Epithelial cell of prostate (primary cell): Measurements from ENCODE around the gene ABCB9.

Experiments
- DNase-seq: peaks from one replicate; pipeline ENCODE4 v3.0.0-alpha.2; 2011; ENCODE audit warnings: low read depth, low spot score
- H3K27ac ChIP-seq: fragments of 450-650 bp; 2 replicates; pipeline ENCODE4 v1.5.1; 2017; ENCODE audit warnings: mild to moderate bottlenecking

ABCB9 gene

DNA sequence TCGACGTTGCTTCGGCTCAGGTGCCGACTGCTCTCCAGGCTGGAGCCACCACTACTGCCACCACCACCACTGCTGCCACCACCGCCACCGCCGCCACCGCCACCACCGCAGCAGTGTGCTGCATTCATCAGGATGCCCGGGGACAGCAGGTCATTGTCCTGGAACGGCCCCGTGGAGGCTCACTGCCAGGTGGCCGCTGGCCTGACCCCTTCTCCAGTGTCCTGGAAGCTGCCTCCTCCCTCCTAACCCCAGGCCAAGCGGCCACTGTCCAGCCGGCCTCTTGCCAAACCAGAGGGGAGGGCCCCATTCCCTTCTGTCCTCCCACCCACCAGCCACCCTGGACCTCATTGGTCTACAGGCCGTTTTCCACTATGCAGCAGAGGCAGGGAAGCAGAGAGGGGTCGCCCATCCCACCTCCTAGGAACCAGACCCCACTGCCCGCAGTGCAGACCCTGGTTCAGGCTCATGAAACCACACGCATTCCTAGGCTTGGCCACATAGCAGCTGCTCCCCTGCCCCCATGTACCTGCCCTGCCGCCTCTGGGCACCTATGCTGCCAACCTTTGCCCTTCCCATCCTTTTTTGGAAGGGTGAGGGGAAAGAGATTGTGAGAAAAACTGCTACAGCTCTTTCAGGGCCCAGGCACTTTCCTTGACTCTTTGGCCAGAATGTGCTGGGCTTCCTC is 29.4 kb upstream of the ABCB9 start:
- DNase-seq: no peak
- no peak overlapping the region for H3K27ac ChIP-seq

DNA sequence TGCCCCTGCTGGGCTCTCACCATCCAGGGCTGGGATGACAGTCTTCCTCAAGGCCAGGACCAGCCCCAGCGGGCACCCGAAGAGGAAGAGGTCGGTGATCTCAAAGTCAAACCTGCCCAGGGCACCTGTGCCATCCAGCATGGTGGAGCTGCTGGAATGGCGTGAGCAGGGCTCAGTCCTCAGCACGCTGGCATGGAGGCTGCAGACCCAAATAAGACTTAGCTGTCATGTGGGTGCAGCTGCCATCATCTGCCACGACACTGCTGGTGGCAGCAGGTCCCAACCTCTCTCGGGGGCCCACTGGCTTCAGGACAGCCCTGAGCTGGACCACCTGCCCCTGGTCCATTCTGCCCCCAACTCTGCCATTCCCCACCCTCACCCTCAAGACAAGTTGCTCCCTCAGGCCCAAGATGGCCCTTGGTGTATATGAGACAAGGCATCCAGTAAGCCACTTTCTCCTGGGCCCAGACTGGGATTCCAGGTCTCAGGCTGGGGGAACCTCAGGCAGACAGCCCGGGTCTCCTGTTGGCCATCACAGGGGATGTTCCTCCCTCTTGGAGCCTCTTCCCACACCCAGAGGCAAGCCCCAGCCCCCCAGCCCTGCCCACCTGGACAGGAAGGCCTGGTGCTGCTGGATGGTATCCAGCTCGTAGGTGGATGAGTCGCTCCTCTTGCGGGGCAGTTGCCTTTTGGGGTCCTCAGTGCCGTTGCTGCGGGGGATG is 28.7 kb upstream of the ABCB9 start:
- DNase-seq: no peak
- H3K27ac ChIP-seq: no peak overlapping the region

DNA sequence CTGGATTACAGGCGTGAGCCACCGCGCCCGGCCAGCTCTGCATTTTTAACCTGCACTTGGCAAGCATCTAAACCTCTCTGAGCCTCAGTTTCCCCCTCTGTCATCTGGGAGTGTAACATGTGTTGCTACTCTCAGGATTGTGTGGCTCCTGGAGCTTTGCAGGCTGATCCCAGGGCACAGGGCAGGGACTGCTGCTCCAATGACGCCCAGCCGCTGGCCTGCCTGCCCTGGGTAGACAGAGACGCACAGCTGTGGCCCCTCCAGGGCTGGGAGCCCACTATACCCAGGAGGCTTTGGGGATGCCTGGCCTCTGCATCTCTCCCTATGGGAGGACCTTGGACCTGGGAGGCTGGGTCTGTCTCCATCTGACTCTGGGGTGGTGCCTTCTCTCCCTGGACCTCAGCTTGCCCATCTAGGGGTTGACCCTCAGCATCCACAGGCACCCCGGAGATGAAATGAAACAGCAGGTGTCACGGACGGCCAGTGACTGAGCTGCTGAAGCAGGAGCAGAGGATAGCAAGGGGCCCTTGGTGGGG is 27.9 kb upstream of the ABCB9 start:
- no peak overlapping the region for H3K27ac ChIP-seq
- DNase-seq: no peak

DNA sequence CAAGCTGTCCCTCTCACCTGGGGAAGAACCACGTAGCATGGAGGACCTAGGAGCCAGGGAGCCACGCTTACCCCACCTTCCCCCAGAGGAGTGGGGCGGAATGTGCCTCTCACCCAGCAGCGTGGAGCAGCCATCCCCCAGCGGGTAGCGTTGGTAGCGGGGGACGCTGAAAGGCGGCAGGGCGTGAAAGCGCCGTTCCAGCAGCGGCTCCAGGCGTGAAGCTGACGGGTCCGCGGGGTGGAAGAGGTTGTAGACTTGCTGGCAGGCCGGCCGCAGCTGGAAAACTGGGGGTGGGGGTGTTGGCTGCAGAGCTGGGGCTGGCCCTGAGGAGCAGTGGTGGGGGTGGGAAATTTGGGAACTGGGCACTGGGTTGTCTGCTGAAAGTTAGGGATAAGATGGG is 26.1 kb upstream of the ABCB9 start:
- H3K27ac ChIP-seq: no peak overlapping the region
- DNase-seq: no peak

DNA sequence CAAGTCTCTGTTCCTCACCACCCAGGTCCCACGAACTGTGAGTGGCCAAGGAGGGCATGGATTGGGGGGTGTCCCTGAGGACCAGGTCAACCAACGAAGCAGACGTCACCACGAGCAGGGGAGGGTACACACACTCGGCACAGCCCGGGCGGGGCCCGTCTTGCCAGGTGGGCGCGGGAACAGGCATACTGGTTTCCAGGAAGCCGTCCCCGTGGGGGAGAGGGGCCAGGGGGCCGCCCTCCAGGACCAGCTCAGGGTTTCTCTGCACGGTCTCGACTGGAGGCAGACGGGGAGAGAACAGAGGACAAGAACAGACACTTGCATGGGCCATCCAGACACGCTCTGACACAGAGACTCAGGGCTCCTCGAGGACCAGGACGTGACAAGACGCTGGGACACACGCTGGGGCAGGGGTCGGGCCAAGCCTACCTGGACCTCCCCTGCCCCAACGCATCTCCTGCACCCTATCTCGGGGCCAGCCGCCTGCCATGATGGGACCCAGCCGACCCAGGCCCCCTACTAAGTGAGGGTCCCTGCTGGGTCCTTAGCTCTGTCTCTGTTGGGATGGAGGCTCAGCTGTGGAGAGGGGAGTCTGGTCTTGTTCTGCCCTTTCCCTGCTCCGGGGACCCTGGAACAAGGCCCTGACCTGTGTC is 25.5 kb upstream of the ABCB9 start:
- no peak for DNase-seq
- H3K27ac ChIP-seq: no peak overlapping the region

DNA sequence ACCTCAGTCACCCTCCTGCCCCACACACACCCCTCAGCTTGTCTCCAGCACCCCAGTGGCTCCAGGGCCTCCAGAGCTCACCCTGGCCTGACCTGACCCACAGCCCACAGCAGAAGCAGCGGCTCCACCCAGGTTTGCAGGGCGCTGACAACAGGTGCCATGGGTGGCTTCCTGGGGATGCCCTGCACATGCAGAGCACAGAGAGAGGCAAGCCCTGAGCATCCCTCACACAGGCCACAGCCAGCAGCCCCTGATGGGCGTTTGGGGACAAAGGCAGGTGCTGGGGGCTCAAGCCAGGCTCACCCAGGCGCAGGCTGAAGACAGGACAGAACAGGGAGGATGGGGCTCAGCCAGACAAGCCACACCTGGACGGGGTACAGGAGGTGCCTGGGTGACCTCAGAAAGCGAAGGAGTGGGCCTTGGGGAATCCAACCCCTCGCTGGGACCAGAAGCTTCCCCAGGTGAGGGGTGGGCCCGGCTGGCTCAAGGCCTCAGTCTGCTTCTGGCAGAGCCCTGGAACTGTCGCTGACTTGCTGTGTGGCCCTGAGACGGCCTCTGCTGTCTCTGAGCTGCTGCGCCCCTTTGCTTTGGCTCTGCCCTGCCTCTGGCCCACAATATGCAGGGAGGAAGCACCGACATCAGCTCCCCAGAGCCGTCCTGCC is 24.8 kb upstream of the ABCB9 start:
- DNase-seq: no peak
- H3K27ac ChIP-seq: no peak overlapping the region

DNA sequence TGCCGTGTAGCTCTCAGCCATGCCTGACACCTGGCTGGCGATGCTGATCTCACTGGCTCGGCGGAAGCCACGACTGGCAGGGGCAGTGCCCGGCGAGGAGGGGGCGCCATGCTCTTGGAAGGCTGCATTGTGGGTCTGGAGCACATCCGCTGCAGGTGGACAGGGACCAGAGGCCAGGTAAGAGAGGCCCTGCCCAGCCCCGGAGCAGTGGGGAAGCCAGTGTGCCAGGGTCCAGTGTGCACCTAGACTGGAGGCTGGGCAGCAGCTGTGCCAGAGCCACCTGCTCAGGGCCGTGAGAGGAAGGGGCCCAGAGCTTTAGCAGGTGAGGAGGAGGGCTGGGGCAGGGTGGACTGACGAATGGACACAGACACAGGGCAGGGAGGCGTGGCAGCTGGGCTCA is 24.3 kb upstream of the ABCB9 start:
- DNase-seq: no peak
- no peak overlapping the region for H3K27ac ChIP-seq

DNA sequence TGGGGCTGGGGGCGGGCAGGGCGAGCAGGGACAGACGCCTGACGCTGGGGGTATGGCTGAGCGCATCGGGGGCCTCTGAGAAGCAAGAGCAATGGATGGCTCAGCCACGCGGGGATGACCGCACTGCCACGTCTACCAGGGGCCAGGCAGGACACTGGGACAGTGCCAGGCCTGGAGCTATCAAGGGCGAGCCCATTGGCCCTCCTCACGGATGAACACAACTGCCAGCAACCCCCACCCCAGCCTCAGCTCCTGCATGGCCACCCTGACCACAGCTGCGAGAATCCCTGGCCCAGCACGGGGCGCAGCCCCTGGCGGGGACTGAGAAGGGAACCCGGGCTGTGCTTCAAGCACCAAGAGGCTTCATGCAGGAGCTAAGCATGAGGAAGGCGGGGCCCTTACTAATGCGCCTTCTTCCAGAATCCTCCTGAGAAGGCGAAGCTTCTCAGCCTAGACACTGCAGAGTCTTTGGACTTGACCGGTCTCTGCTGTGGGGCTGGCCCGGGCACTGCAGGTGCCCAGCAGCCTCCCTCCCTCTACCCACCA is 23.7 kb upstream of the ABCB9 start:
- DNase-seq: no peak
- no peak overlapping the region for H3K27ac ChIP-seq

DNA sequence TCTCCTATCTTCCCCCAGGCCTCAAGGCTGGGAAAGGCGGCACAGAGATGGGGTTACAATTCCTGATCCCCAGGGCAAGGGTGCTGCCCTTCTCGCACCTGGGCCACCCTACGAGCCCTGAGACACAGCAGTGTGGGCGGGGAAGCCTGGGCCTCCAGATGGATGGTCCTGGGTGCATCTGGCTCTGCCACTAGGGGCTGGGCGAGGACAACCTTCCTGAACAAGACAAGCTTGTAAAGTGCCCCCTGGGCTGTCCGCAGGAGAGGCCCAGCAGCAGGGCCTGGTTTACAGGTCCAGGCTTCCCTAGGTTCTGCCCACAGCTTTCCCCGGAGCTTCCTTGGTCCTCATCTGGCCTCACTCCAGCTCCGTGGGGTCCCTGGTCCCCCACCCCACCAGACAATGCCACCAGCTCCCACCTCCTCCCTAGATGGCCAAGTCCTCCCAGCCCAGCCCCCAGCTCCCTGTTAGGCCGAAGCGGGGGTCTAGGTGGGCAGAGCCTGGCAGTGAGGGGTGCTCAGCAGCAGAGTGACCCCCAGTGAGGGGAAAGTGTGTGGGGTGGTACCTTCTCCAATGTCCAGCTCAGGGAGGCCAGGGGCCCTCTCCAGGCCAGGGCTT is 23.1 kb upstream of the ABCB9 start:
- no peak overlapping the region for H3K27ac ChIP-seq
- no peak for DNase-seq

DNA sequence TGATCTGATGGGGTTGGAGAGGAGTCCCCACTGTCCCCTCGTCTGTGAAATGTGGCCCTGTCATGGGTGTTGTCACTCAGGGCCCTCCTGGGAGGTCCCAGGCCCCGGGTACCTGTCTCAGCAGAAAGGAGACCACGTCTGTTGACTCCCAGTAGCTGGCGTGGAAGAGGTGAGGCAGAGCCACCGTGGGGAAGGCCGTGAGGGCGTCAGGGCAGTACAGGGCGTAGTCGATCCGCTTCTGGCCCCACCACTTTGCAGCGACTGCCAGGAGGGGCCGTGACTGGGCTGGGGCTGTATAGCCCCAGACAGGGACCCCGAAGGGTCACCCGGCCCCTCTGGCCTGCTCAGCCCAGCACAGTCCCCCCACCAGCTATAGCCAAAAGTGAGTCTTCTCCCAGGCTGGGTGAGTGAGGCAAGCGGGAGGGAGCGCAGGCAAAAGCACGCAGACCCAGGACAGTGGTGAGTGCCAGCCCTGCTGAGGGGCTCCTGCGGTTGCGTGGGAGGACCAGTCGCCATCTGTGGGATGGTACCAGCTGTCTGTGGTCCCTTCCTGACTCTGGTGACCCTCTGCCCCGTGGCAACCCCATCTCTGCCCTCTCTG is 22.4 kb upstream of the ABCB9 start:
- no peak overlapping the region for H3K27ac ChIP-seq
- no peak for DNase-seq

DNA sequence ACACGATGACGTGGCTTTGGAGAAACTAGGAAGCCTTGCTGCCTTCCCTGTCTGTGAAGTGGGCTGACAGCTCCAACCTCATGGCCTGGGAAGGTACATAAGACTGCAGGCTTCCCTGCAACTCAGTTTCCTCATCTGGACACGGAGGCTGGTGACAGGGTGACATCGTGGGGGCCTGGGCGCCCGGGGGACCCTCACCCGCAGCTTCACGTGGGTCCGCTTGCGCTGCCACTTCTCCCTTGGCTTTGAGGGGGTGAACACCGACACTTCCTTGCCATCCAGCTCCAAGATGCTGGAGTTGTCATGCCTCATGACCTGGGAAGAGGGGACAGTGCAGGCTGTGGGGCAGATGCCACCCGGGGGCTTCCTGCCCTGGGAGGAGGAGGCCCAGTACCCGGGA is 21.8 kb upstream of the ABCB9 start:
- no peak for DNase-seq
- H3K27ac ChIP-seq: no peak overlapping the region

DNA sequence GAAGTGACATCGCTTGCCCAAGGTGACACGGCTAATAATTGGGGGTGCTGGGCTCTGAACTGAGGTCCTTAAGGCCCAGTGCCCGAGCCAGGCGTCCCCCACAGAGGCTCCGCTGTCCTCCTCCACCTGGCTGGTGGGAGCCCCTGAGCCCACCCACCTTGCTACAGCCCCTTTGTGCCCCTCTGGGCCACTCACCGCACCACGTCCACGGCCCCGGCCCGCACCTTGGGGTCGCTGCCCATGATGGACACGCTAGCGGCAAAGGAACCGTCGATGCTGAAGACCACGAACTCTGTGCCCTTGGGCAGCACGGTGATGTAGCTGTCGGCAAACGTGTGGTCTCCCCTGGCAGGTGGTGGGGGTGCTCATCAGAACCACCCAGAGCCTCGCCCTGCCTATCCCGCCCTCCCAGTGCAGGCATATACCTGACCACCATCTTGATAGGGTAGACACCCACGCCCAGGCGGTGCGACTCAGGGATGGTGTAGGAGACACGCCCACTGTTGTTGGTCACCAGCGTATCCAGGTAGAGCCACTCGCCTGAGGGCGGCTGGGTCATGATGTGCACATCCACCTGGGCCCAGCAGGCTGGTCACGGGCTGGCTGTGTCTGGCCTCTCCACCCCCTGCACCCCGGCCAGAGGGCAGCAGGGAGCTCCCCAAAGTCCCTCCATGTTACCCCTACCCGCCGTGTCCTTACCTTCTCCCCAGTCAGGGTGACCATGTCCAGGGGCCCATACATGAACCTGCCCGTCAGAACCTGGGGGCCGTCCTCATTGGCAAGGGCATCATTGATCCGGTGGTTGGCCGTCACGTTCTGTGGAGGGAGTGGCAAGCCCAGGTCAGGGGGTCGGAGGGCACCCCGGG is 21.1 kb upstream of the ABCB9 start:
- no peak overlapping the region for H3K27ac ChIP-seq
- DNase-seq: no peak

DNA sequence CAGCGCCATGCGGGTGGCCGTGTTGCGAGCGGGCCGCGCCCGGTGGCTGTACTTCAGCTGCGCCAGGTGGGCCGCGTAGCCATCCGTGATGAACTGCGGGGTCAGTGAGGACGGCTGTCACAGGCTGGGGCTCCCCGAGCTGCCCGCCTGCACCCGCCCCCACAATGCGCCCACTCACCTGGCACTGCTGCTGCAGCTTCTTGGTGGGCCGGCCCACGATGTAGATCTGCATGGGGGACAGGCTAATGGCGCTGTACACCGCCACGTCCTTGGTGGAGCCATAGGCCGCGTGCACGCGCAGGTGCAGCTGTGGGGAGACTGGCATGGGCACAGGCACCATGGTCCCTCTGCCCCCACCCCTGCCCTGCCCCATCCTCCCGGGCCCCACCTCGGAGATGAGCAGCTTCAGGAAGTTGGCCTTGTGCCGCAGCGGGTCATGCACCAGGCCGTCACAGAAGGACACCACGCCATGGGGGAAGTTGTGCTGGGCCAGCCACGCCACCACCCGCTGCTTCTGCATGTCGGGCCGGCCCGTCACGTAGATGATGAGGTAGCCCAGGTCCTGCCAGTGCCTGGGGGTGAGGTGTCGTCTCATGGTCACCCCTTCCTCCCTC is 20.1 kb upstream of the ABCB9 start:
- no peak overlapping the region for H3K27ac ChIP-seq

DNA sequence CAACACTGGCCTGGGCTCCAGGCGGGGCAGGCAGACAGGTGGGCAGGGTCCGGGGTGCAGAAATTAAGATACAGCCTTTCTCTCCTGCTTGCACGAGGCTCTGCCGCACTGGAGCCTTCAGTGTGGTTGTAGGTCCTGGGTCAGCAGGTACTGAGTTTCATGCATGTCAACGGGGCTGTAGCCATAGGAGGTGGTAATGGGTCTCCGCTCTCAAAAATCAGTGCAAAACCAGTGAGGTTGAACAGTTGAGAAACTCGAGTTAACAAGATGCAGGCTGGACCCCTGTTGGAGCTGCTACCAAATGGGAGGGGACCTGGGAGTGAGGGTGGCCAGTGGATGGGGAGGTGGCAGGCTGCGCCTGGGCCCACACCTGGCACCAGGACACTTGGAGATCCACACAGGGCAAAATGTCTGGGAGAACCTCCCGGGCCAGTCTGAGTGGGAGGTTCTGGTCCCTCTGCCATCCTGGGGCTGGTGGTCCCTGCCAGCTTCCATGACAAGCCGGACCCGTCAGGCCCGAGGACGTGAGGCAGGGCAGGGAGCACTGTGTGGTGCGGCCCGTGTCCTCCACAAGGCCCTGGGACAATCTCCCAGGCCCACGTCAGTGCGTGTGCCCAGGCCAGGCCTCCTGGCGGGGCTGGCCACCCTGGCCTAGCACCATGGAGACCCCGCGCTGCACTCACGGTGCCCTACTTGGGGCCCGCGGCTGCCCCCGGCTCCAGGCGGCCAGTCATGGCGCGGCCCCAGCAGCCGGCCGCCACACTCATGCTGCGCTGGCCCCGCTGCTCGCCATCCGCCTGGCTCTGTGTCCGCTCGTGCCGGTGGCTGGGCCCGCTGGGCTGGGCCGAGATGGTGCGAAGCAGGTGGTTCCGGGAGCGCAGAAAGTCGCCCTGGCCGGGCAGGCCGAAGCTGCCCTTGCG is 19.3 kb upstream of the ABCB9 start:
- DNase-seq: no peak
- H3K27ac ChIP-seq: no peak overlapping the region

More for the DNA sequence above, 20.1 kb upstream of the ABCB9 start:
- no peak for DNase-seq

DNA sequence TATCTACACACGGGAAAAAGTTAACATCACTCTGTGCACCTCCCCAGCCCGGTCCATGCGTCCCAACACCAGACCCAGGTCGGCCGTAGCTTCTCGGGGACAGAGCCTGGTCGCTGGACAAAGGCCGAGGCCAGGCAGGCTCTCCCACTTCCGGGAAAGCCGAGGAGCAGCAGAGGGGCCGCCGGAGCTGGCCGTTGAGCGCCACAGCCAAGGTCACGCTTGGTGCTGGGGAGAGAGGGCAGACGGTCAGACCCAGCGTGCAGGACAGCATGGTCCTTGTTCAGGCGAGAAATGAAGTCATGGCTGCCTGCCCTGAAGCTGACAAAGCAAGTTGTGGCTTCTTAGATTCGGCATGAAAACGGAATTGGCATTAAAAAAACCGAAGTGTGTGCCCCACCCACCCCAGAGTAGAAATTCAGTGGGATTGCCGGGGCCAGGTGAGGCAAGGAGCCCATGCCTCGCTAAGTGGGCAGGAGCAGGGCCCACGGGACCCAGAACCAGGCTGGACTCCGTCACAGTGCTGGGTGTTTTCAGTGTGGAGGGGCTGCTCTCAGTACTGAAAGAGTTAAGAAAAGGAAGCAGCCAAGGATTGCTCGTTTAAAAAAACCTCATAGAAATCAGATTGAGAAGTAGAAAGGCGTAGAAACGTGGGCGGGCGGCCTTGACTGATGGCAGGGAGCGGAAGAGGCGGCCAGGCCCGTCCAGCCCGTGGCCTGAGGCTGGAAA is 18.5 kb upstream of the ABCB9 start:
- H3K27ac ChIP-seq: no peak overlapping the region
- no peak for DNase-seq

DNA sequence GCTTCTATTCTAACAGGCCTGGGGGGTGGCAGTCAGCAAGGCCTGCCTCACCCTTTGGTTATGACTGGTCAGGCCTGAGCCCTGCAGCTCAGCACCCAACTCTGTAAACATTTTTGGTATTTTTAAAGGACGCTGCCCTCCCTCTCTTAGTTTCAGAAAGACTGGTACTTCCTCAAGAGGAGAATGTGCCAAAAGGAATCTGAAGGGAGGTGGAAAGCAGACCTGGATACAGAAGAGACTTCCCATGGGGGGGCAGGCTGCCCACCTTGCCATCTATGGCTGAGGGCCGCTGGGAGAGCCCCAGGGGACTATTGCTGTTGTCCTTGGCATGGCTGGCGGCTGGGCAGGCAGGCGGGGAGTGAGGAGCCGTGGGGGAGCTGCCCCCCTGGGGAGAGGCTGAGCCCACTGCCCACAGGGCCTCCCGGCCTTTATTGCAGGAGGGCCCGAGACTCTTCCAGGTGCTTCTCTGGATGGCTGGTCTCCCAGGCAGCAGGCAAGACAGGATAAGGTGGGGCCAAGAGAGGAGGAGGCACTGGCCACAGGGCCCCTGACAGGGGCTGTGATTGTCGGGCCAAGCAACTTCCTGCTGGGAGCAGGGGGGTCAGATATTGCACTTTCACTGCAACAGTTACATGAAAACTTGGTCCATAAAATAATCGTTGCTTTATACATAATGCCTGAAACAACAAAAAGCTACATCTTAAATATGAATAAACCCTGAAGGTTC is 17.7 kb upstream of the ABCB9 start:
- no peak for DNase-seq
- H3K27ac ChIP-seq: no peak overlapping the region
